Peyer's patch (tissue), 4 donors: ENCODE results near the gene CX3CL1. TPM values are rescaled to one million over a fixed set of nuclear protein-coding genes. Genes with fewer than 3 reads are reported as not detected.
A peak's percentile ranks its signal among the peaks of the same experiment; 100 is the strongest.
"Not testable (repeated sequence)": the region's sequence is repeated elsewhere in the genome, so short reads cannot be mapped to it uniquely, and the experiment has no call there.

Experiments
- DNase-seq, 3 donors: peaks; one replicate each; pipeline ENCODE4 v3.0.0-alpha.2; 2017 to 2019
- H3K27ac ChIP-seq, 4 donors: fragments of 200-600 bp; sonication (generic); one replicate each; pipeline ENCODE4 v1.5.1; 2016 to 2019
- H3K27me3 ChIP-seq, 2 donors: fragments of 200-600 bp; sonication (generic); one replicate each; pipeline ENCODE4 v1.5.1; 2019
- H3K36me3 ChIP-seq, 3 donors: fragments of 200-600 bp; sonication (generic); one replicate each; pipeline ENCODE4 v1.5.1; 2016 to 2019
- H3K4me1 ChIP-seq, 4 donors: fragments of 200-600 bp; sonication (generic); one replicate each; pipeline ENCODE4 v1.5.1; 2016 to 2019
- H3K4me3 ChIP-seq, 4 donors: fragments of 200-600 bp; sonication (generic); 1 replicate in 3 of 4; 2 replicates in 1 of 4; pipeline ENCODE4 v1.5.1; 2016 to 2019; ENCODE audit warnings: mild to moderate bottlenecking in 1 of 4
- H3K9me3 ChIP-seq, 4 donors: fragments of 200-600 bp; sonication (generic); one replicate each; pipeline ENCODE4 v1.5.1; 2016 to 2019; ENCODE audit warnings: mild to moderate bottlenecking in 1 of 4
- CTCF ChIP-seq, 6 experiments: fragments of 450-650 bp in 4 of 6; fragments of 200-600 bp in 2 of 6; sonication (generic) in 1 of 6; IDR thresholded peaks; one replicate each; pipeline ENCODE4 v1.5.1; 2017 to 2019; ENCODE audit warnings: antibody characterized with exemption in 6 of 6, mild to moderate bottlenecking in 3 of 6, moderate library complexity in 1 of 6
- POLR2A ChIP-seq, 2 donors: fragments of 450-650 bp; IDR thresholded peaks; one replicate each; pipeline ENCODE4 v1.5.1; 2017; ENCODE audit warnings: antibody characterized with exemption in 2 of 2, mild to moderate bottlenecking in 2 of 2, moderate library complexity in 2 of 2
- total RNA-seq, 4 donors: library from RNA; depleted of rRNA; stranded (reverse); fragments of >200 nt; gene quantifications; one replicate each; pipeline ENCODE4 v1.1.0, GENCODE V29; 2016

CX3CL1 gene
- total RNA-seq, 4 donors from 2014 or later: 1.7 to 2.3 (median 2.1) TPM

- Histone ChIP-seq H3K36me3 (no peaks in the 10 kb centered on the region), H3K4me3 (no peak overlapping the region), H3K9me3 (no peaks in the 10 kb centered on the region), H3K27ac (no peak overlapping the region), H3K4me1 (no peaks in the 10 kb centered on the region), H3K27me3 (no peaks in the 10 kb centered on the region)
- no peak for DNase-seq
- TF ChIP-seq POLR2A (IDR thresholded peaks at IDR 0.05): no peak
- TF ChIP-seq CTCF (IDR thresholded peaks at IDR 0.05): no peak
These were observed 36.9 kb upstream of the CX3CL1 start for GRCh38 chr16:57335366-57335765.

- Histone ChIP-seq H3K27me3 (no peaks in the 10 kb centered on the region), H3K36me3 (no peaks in the 10 kb centered on the region), H3K4me3 (no peak overlapping the region), H3K4me1 (peaks cover 0 to 6% (median 0%) of the 10 kb centered on the region in 4 donors), H3K27ac (peak overlapping the region in 1 of 4 donors; percentile 18), H3K9me3 (no peaks in the 10 kb centered on the region)
- DNase-seq: no peak
- TF ChIP-seq POLR2A (IDR thresholded peaks at IDR 0.05): no peak
- TF ChIP-seq CTCF (IDR thresholded peaks at IDR 0.05): no peak
These were observed 31.2 kb upstream of the CX3CL1 start for GRCh38 chr16:57341062-57341440.

- no peaks in the 10 kb centered on the region for H3K9me3 ChIP-seq
- peak overlapping the region in 1 of 4 donors; percentile 18 for H3K27ac ChIP-seq
- H3K36me3 ChIP-seq: no peaks in the 10 kb centered on the region
- no peak overlapping the region for H3K4me3 ChIP-seq
- peaks cover 0 to 6% (median 0%) of the 10 kb centered on the region in 4 donors for H3K4me1 ChIP-seq
- no peaks in the 10 kb centered on the region for H3K27me3 ChIP-seq
- DNase-seq: no peak
- TF ChIP-seq CTCF (IDR thresholded peaks at IDR 0.05): no peak
- TF ChIP-seq POLR2A (IDR thresholded peaks at IDR 0.05): no peak
These were observed 30.6 kb upstream of the CX3CL1 start for GRCh38 chr16:57341441-57342303.

GRCh38 chr16:57342606-57343005 lies 29.7 kb upstream of the CX3CL1 start:
- H3K27ac ChIP-seq, H3K36me3 ChIP-seq, DNase-seq, H3K9me3 ChIP-seq, H3K4me3 ChIP-seq, H3K27me3 ChIP-seq, H3K4me1 ChIP-seq: not testable (repeated sequence)

- Histone ChIP-seq H3K36me3 (no peaks in the 10 kb centered on the region), H3K4me1 (peaks cover 0 to 6% (median 0%) of the 10 kb centered on the region in 4 donors), H3K27me3 (no peaks in the 10 kb centered on the region), H3K9me3 (no peaks in the 10 kb centered on the region), H3K27ac (no peak overlapping the region), H3K4me3 (no peak overlapping the region)
- TF ChIP-seq POLR2A (IDR thresholded peaks at IDR 0.05): no peak
- TF ChIP-seq CTCF (IDR thresholded peaks at IDR 0.05): no peak
- DNase-seq: no peak
These were observed 29.1 kb upstream of the CX3CL1 start for GRCh38 chr16:57343221-57343620.

- not testable (repeated sequence) for H3K27ac ChIP-seq, H3K4me1 ChIP-seq, H3K4me3 ChIP-seq, H3K27me3 ChIP-seq, H3K9me3 ChIP-seq, DNase-seq, H3K36me3 ChIP-seq
These were observed 28.2 kb upstream of the CX3CL1 start for GRCh38 chr16:57344094-57344493.
